Keratinocyte (primary cell): ENCODE results near the gene FAM229B. TPM values are rescaled to one million over a fixed set of nuclear protein-coding genes. Genes with fewer than 3 reads are reported as not detected.

ENCODE experiments used
- DNase-seq: peaks from one replicate; pipeline ENCODE4 v3.0.0-alpha.2; 2011; ENCODE audit warnings: low read depth, missing footprints, low spot score
- FAIRE-seq: peaks from 2 replicates; lab custom pipeline; 2011; peaks lifted over from hg19 to GRCh38; lab: Jason Lieb, UNC
- H2AFZ ChIP-seq: 2 replicates; pipeline ENCODE4 v1.6.0; 2012; ENCODE audit warnings: low read length, control low read depth, inconsistent platforms; ENCODE audit not compliant: control insufficient read depth
- H3K27ac ChIP-seq: 2 replicates; pipeline ENCODE4 v1.5.1; 2011; ENCODE audit warnings: low read length; ENCODE audit not compliant: control insufficient read depth, insufficient read depth
- H3K27me3 ChIP-seq: 3 replicates; pipeline ENCODE4 v1.6.0; 2011; ENCODE audit warnings: low read length; ENCODE audit not compliant: control insufficient read depth, insufficient read depth; ENCODE audit errors: extremely low read depth
- H3K36me3 ChIP-seq, 2 experiments: 2 replicates in 1 of 2; 3 replicates in 1 of 2; pipeline ENCODE4 v1.5.1; 2011; ENCODE audit warnings: low read length in 2 of 2, mild to moderate bottlenecking in 1 of 2; ENCODE audit not compliant: control insufficient read depth in 2 of 2, insufficient read depth in 2 of 2; ENCODE audit errors: extremely low read depth in 1 of 2
- H3K4me1 ChIP-seq: 3 replicates; pipeline ENCODE4 v1.5.1; 2011; ENCODE audit warnings: low read length; ENCODE audit not compliant: control insufficient read depth, insufficient read depth; ENCODE audit errors: extremely low read depth
- H3K4me2 ChIP-seq: 3 replicates; pipeline ENCODE4 v1.6.0; 2011; ENCODE audit warnings: low read depth, low read length; ENCODE audit not compliant: control insufficient read depth, insufficient read depth; ENCODE audit errors: extremely low read depth
- H3K4me3 ChIP-seq, 3 experiments: fragments of 200-600 bp in 1 of 3; sonication (generic) in 1 of 3; 2 replicates in 2 of 3; 3 replicates in 1 of 3; pipeline ENCODE4 v1.5.1; 2011 to 2016; ENCODE audit warnings: low read length in 3 of 3, mild to moderate bottlenecking in 3 of 3, control low read depth in 2 of 3, inconsistent platforms in 1 of 3, low read depth in 1 of 3, mixed read lengths in 1 of 3, mixed run types in 1 of 3, moderate library complexity in 1 of 3; ENCODE audit not compliant: control insufficient read depth in 2 of 3, insufficient read depth in 2 of 3; ENCODE audit errors: extremely low read depth in 1 of 3
- H3K79me2 ChIP-seq: 2 replicates; pipeline ENCODE4 v1.6.0; 2012; ENCODE audit warnings: low read length; ENCODE audit not compliant: control insufficient read depth, insufficient read depth
- H3K9ac ChIP-seq: 3 replicates; pipeline ENCODE4 v1.6.0; 2011; ENCODE audit warnings: low read length; ENCODE audit not compliant: control insufficient read depth, insufficient read depth; ENCODE audit errors: extremely low read depth
- H3K9me1 ChIP-seq: 3 replicates; pipeline ENCODE4 v1.6.0; 2011; ENCODE audit warnings: low read length; ENCODE audit not compliant: control insufficient read depth, insufficient read depth; ENCODE audit errors: extremely low read depth
- H3K9me3 ChIP-seq: 2 replicates; pipeline ENCODE4 v1.5.1; 2012; ENCODE audit warnings: low read depth, low read length; ENCODE audit not compliant: control insufficient read depth
- H4K20me1 ChIP-seq: 3 replicates; pipeline ENCODE4 v1.6.0; 2011; ENCODE audit warnings: low read length; ENCODE audit not compliant: control insufficient read depth, insufficient read depth; ENCODE audit errors: extremely low read depth
- EZH2 ChIP-seq: IDR thresholded peaks from one replicate; pipeline ENCODE4 v1.6.1; 2012; ENCODE audit warnings: inconsistent platforms, mild to moderate bottlenecking, low read length, moderate library complexity
- dilution Hi-C: fragments of 300-500 bp; cut with MboI; formaldehyde crosslinking; loops from one replicate; pipeline ENCODE4 v1.7.0; 2020; ENCODE audit warnings: low sequenced_read_pairs; ENCODE audit not compliant: extremely low pct_ligation_motif_present
- polyA plus RNA-seq, 5 experiments: library from polyadenylated mRNA; depleted of rRNA in 3 of 5; stranded (reverse) in 3 of 5; stranded (forward) in 1 of 5; unstranded in 1 of 5; fragments of >200 nt; gene quantifications; 1 replicate in 1 of 5; 2 replicates in 3 of 5; 3 replicates in 1 of 5; pipeline versions ENCODE4 v1.2.1 to v1.2.3, GENCODE V29; 2011 to 2012; ENCODE audit warnings: missing spikeins in 2 of 5, low read depth in 1 of 5, low replicate concordance in 1 of 5
- TF ChIP-seq, protein P1 (sequence below), 3 experiments: IDR thresholded peaks in 1 of 3; conservative IDR thresholded peaks in 1 of 3; optimal IDR thresholded peaks in 1 of 3; 2 replicates in 2 of 3; 3 replicates in 1 of 3; pipeline versions ENCODE3 to v1.5.1; 2011; ENCODE audit warnings: low read length in 3 of 3, mild to moderate bottlenecking in 3 of 3, moderate library complexity in 2 of 3, control low read depth in 1 of 3, inconsistent platforms in 1 of 3; ENCODE audit not compliant: insufficient read depth in 2 of 3; ENCODE audit errors: extremely low read depth in 1 of 3

FAM229B gene
- polyA plus RNA-seq, 1 donor (not counting 4 experiments of a cell fraction or from before 2014, with no cell fraction given): 15.0 TPM

DNA sequence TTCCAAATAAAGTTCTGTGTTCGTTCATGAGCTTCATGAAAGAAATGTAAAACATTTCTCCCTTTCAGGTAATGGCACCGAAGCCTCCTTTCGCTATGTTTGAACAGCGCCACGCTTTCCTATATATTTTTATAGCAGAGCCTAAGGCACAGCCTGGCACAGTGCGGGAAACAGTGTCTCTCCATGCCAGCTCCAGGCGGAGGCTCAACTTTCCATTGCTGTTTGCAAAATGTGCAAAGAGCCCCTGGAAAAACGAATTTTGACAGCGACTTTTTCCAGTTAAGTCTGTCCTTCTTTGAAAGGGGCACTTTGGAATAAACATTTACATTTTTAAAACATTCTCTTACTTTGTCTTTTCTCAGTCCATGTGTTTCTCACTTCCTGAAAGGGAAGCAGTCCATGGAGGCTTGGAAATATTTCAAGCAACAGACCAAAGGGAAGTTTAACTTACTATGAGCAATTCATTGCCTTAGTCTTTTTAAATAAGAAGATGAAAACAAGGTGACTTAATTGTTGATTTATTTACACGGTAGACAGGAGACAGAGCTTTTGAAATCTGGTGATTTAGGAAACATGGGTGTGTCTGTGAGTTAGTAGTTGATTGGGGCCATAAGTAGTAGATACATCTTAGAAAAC, 32.7 kb upstream of the FAM229B start:
- TF ChIP-seq, protein P1, sequence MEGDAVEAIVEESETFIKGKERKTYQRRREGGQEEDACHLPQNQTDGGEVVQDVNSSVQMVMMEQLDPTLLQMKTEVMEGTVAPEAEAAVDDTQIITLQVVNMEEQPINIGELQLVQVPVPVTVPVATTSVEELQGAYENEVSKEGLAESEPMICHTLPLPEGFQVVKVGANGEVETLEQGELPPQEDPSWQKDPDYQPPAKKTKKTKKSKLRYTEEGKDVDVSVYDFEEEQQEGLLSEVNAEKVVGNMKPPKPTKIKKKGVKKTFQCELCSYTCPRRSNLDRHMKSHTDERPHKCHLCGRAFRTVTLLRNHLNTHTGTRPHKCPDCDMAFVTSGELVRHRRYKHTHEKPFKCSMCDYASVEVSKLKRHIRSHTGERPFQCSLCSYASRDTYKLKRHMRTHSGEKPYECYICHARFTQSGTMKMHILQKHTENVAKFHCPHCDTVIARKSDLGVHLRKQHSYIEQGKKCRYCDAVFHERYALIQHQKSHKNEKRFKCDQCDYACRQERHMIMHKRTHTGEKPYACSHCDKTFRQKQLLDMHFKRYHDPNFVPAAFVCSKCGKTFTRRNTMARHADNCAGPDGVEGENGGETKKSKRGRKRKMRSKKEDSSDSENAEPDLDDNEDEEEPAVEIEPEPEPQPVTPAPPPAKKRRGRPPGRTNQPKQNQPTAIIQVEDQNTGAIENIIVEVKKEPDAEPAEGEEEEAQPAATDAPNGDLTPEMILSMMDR (optimal IDR thresholded peaks at IDR 0.05 in 1 of 3, IDR thresholded peaks at IDR 0.05 in 1 of 3, conservative IDR thresholded peaks at IDR 0.05 in 1 of 3; ENCODE audit: extremely low read depth in 1 of 3, insufficient read depth in 2 of 3, low read length in 3 of 3): no peak
- no peak for TF ChIP-seq EZH2
- Histone ChIP-seq H3K9me3 (no peaks in the 10 kb centered on the region), H3K4me3 (peak overlapping the region in 1 of 3 experiments; percentile 4), H3K27me3 (no peaks in the 10 kb centered on the region), H3K4me2 (no peak overlapping the region), H2AFZ (peak overlapping the region; percentile 17), H3K79me2 (no peaks in the 10 kb centered on the region), H3K36me3 (no peaks in the 10 kb centered on the region), H3K9me1 (no peaks in the 10 kb centered on the region), H3K27ac (no peak overlapping the region), H4K20me1 (no peaks in the 10 kb centered on the region), H3K4me1 (no peaks in the 10 kb centered on the region), H3K9ac (no peak overlapping the region)
- no peak for DNase-seq
- FAIRE-seq: no peak
- dilution Hi-C loops: no loop called here

DNA sequence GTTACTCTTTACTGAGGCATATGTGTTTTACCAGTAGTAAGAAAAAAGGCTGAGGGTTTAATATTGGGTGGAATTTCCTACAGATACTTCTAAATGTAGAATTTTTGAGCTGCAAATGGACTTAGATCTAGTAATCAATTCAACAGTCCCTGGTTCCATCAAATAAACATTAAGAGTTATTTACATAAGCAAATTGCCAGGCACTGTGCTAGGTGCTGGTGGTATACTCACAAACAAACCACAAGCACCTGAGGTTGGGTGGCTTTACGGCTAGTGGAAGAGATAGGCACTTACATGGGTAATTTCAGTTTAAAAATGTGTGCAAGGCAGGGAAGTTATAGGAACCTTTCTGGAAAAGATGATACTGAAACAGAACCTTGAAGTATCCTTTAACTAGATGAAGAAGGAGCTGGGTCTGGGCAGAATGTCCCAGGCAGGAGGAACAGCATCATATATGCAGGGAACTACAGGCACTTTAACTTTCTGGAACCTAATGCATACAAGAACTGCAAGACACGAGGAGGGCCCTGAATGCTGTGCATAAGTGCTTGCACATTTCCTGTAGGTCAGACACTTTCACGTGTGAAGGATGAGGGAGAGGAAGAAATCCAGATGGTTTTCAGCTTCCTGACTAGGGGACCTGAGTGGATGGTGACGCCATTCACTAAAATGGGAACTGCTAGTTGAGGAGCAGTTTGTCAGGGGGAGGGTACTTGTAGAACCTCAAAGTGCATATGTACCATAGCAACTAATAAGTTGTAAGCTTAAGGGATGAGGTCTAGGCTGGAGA, 29.0 kb upstream of the FAM229B start:
- Histone ChIP-seq H3K9ac (no peak overlapping the region), H3K36me3 (no peaks in the 10 kb centered on the region), H3K4me3 (no peak overlapping the region), H3K9me1 (no peaks in the 10 kb centered on the region), H3K79me2 (no peaks in the 10 kb centered on the region), H2AFZ (no peak overlapping the region), H3K4me2 (no peak overlapping the region), H3K9me3 (no peaks in the 10 kb centered on the region), H4K20me1 (no peaks in the 10 kb centered on the region), H3K27ac (no peak overlapping the region), H3K4me1 (no peaks in the 10 kb centered on the region), H3K27me3 (no peaks in the 10 kb centered on the region)
- dilution Hi-C loops: no loop called here
- no peak for DNase-seq
- TF ChIP-seq, protein P1 (optimal IDR thresholded peaks at IDR 0.05 in 1 of 3, IDR thresholded peaks at IDR 0.05 in 1 of 3, conservative IDR thresholded peaks at IDR 0.05 in 1 of 3; ENCODE audit: extremely low read depth in 1 of 3, insufficient read depth in 2 of 3, low read length in 3 of 3): no peak
- no peak for TF ChIP-seq EZH2
- FAIRE-seq: no peak
